ENCODE results near the gene ADAMTS20. TPM values are rescaled to one million over a fixed set of nuclear protein-coding genes. Genes with fewer than 3 reads are reported as not detected.
"Not testable (repeated sequence)": the region's sequence is repeated elsewhere in the genome, so short reads cannot be mapped to it uniquely, and the experiment has no call there.

Gene ADAMTS20
- polyA plus RNA-seq, 3 donors: 0.80 to 1.1 (median 0.81) TPM

GRCh38 chr12:43537675-43538074 lies 14.3 kb downstream of the ADAMTS20 start:
- not testable (repeated sequence) for DNase-seq (ENCODE audit: extremely low read depth in 1 of 11, low read depth in 9 of 11, low spot score in 4 of 11)

- DNase-seq (ENCODE audit: extremely low read depth in 1 of 11, low read depth in 9 of 11, low spot score in 4 of 11): no peak
Measured at GRCh38 chr12:43516045-43516444, 36.0 kb downstream of the ADAMTS20 start.

- DNase-seq (ENCODE audit: extremely low read depth in 1 of 11, low read depth in 9 of 11, low spot score in 4 of 11): peak in 2 of 11 donors; percentile 0 to 9
Measured at GRCh38 chr12:43501703-43502102, 50.3 kb downstream of the ADAMTS20 start.

GRCh38 chr12:43493261-43493797 lies 58.7 kb downstream of the ADAMTS20 start:
- no peak for DNase-seq (ENCODE audit: extremely low read depth in 1 of 11, low read depth in 9 of 11, low spot score in 4 of 11)

GRCh38 chr12:43482311-43483085 lies 69.5 kb downstream of the ADAMTS20 start:
- DNase-seq (ENCODE audit: extremely low read depth in 1 of 11, low read depth in 9 of 11, low spot score in 4 of 11): no peak

GRCh38 chr12:43480591-43480990 lies 71.4 kb downstream of the ADAMTS20 start:
- DNase-seq (ENCODE audit: extremely low read depth in 1 of 11, low read depth in 9 of 11, low spot score in 4 of 11): no peak

- DNase-seq (ENCODE audit: extremely low read depth in 1 of 11, low read depth in 9 of 11, low spot score in 4 of 11): no peak
Measured at GRCh38 chr12:43462741-43463140, 89.3 kb downstream of the ADAMTS20 start.

GRCh38 chr12:43462080-43462479 lies 89.9 kb downstream of the ADAMTS20 start:
- no peak for DNase-seq (ENCODE audit: extremely low read depth in 1 of 11, low read depth in 9 of 11, low spot score in 4 of 11)

- no peak for DNase-seq (ENCODE audit: extremely low read depth in 1 of 11, low read depth in 9 of 11, low spot score in 4 of 11)
Measured at GRCh38 chr12:43459285-43459684, 92.7 kb downstream of the ADAMTS20 start.

GRCh38 chr12:43453761-43454160 lies 98.2 kb downstream of the ADAMTS20 start:
- no peak for DNase-seq (ENCODE audit: extremely low read depth in 1 of 11, low read depth in 9 of 11, low spot score in 4 of 11)

- peak; percentile 8 to 32 (median 20) for DNase-seq (ENCODE audit: extremely low read depth in 1 of 11, low read depth in 9 of 11, low spot score in 4 of 11)
Measured at GRCh38 chr12:43444940-43445564, 107.0 kb downstream of the ADAMTS20 start.

- no peak for DNase-seq (ENCODE audit: extremely low read depth in 1 of 11, low read depth in 9 of 11, low spot score in 4 of 11)
Measured at GRCh38 chr12:43436597-43436996, 115.4 kb downstream of the ADAMTS20 start.

GRCh38 chr12:43434614-43435013 lies 117.4 kb downstream of the ADAMTS20 start:
- no peak for DNase-seq (ENCODE audit: extremely low read depth in 1 of 11, low read depth in 9 of 11, low spot score in 4 of 11)

GRCh38 chr12:43428088-43428600 lies 123.9 kb downstream of the ADAMTS20 start:
- no peak for DNase-seq (ENCODE audit: extremely low read depth in 1 of 11, low read depth in 9 of 11, low spot score in 4 of 11)

- no peak for DNase-seq (ENCODE audit: extremely low read depth in 1 of 11, low read depth in 9 of 11, low spot score in 4 of 11)
Measured at GRCh38 chr12:43425361-43425760, 126.6 kb downstream of the ADAMTS20 start.

GRCh38 chr12:43416981-43417380 lies 135.0 kb downstream of the ADAMTS20 start:
- no peak for DNase-seq (ENCODE audit: extremely low read depth in 1 of 11, low read depth in 9 of 11, low spot score in 4 of 11)

- no peak for DNase-seq (ENCODE audit: extremely low read depth in 1 of 11, low read depth in 9 of 11, low spot score in 4 of 11)
Measured at GRCh38 chr12:43407816-43408645, 144.0 kb downstream of the ADAMTS20 start.

- DNase-seq (ENCODE audit: extremely low read depth in 1 of 11, low read depth in 9 of 11, low spot score in 4 of 11): no peak
Measured at GRCh38 chr12:43406801-43407200, 145.2 kb downstream of the ADAMTS20 start.

- no peak for DNase-seq (ENCODE audit: extremely low read depth in 1 of 11, low read depth in 9 of 11, low spot score in 4 of 11)
Measured at GRCh38 chr12:43402436-43402835, 149.6 kb downstream of the ADAMTS20 start.

Measured in renal cortex interstitium (tissue), 11 donors.